Stimulated activated CD4-positive, alpha-beta T cell treated with anti-CD3 and anti-CD28 coated beads, Interleukin-4, amount 100 ng/mL, for 48 hours (primary cell): Measurements from ENCODE around the gene CDC42EP1.
"Not testable (repeated sequence)": the region's sequence is repeated elsewhere in the genome, so short reads cannot be mapped to it uniquely, and the experiment has no call there.

Source experiments
- DNase-seq, 2 donors: peaks; one replicate each; pipeline ENCODE4 v3.0.0-alpha.2; 2020; ENCODE audit warnings: low read depth in 2 of 2

CDC42EP1 gene, protein sequence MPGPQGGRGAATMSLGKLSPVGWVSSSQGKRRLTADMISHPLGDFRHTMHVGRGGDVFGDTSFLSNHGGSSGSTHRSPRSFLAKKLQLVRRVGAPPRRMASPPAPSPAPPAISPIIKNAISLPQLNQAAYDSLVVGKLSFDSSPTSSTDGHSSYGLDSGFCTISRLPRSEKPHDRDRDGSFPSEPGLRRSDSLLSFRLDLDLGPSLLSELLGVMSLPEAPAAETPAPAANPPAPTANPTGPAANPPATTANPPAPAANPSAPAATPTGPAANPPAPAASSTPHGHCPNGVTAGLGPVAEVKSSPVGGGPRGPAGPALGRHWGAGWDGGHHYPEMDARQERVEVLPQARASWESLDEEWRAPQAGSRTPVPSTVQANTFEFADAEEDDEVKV

DNA sequence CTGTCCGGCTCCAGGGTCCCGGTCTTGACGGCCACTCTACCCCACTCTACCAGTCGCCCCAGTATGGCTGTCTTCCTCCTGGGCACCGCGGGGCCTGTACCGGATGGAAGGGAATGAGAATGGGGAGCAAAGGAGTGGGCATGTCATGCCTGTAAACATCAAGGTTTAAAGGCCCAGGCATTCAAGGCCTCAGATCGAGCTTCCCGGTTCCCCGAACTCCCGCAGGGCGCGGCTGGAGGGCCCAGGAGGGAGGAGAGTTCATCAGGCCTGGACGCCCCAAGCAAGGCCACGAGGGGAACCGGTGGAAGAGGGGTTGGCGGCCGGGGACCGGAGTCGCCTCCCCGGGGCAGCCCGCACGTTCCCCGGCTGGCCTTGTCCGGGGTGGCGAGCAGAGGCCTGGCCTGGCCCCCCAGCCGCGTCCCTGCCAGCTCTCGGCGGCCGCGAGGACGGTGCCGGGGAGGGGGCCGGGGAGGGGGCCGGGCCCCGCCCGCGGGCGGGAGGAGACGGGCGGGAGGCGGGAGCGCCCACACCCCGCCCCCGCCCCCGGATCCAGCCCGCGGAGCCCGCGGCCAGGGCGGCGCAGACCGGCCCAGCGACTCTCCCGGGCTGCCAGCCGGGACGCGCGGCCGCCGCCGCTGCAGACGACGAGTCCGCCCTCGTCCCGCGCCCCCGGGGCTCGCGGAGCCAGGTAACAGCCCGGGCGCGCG is at the start of gene CDC42EP1:
Gene CDC42EP1, plus strand, starts transcription at position 580 of the 707 bp plus-strand sequence. CDS start 5,870 bp downstream, outside the sequence.
- no peak for DNase-seq

DNA sequence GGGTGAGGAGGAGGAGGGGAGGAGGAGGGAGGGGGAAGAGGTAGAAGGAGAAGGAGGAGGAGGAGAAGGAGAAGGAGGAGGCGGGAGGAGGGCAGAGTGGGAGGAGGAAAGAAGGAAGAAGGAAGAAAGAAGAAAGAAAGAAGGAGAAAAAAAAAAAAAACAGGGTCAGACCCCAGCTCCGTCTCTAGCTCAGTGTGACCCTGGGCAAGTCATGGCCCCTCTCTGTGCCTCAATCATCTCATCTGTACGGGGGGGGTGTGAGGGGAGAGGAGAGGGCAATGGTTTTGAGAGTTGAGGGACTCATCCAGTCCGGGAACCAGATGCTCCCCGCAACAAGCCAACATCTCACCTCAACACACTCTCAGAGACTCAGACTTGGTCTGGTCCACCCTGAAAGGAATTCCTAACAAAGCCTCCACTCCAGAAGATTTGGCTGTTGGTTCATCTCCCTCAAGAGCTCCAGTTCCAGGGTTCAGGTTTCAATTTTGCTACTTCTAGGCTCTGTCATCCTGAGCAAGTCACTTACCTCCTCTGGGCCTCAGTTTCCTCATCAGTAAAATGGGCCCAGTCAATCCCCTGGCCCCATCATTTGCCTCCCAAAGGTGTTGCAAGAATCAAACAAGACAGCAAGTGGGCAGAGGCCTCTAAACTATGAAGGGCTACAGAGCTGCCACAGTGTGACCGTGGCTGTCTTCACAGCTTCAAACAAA is 48.7 kb upstream of the CDC42EP1 start:
- DNase-seq, result no peak

DNA sequence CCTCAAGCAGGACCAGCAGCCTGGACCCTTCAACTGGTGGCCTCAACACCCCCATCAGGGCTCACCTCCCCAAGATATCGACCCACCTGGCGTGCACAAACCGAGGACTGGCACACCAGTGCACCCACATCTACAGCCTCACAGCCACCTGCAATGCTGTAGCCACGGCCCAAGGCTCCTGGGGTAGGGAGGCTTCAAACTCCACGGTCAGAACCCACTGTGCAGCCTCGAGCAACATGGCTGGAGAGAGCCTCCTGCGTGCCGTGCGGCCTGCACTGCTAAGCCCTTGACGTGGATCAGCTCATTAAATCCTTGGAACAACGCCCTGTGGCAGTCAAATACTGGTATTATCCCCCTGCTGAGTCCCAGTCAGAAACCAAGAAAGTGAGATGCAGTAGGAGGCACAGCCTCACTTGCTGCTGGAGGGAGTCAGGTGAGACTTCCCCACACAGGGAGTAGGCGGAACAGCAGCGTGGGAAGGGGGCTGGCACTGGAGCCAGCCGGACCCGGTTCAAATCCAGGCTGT is 45.7 kb upstream of the CDC42EP1 start:
- no peak for DNase-seq

DNA sequence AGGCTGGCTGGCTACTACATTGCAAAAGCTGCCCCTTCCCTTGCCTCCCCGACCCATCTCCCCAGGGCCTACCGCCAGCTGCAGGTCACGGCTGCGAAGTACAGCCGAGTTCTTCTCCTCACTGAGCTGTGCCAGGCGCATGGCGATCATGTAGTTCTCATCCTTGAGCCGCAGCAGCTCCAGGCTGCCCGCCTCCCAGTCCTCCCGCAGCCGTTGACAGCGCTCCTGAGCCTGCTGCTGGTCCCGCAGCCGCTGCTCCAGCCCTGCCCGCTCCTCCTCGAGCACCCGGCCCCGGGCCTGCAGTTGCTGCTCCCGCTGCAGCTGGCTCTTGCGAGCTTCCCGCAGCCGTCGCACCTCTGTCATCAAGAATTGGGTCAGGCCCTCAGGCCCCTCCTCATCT is 44.4 kb upstream of the CDC42EP1 start:
- DNase-seq, result no peak

DNA sequence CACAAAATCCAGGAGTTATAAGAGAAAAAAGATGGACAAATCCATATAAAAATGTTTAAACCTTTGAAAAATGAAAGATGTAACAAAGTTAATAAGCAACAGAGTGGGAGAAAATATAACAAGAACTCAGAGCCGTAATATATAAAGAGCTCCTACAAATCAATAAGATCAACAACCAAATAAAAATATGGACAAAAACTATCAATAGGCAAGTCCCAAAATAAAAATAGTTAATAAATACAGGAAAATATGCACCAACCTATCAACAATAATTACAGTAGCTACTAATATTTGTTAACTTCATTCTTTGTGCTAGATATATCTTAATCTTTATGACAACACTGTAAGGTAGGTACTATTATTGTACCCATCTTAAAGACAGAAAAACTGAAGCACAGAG is 43.8 kb upstream of the CDC42EP1 start:
- DNase-seq, result no peak

DNA sequence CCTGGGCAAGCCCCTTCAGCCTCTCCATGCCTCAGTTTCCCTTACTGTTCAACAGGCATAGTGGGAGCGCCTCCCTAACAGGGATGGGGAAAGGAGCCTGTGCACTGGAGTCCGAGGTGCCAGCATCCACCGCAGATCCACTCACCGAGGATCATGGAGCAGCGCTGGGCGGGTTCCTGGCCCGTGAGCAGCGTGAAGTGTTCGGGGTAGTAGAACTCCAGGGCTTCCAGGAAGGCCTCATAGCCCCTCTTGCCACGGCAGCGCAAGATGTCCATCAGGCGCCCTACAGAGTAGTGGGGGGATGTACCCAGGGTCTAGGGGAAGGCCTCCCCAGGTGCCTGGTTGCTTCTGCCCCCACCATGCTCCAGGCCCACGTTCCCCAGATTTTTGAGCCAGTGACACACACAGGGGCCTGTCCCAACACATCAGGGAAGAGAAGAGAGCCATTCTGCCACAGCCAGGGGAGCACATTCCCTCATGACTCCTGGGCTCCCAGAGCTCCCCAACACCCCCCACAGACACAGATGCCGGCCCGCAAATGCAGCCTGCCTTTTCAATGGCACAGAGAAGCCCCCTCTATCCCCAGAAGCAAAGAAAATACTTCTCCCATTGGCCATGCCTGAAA is 42.3 kb upstream of the CDC42EP1 start:
- DNase-seq, result no peak

DNA sequence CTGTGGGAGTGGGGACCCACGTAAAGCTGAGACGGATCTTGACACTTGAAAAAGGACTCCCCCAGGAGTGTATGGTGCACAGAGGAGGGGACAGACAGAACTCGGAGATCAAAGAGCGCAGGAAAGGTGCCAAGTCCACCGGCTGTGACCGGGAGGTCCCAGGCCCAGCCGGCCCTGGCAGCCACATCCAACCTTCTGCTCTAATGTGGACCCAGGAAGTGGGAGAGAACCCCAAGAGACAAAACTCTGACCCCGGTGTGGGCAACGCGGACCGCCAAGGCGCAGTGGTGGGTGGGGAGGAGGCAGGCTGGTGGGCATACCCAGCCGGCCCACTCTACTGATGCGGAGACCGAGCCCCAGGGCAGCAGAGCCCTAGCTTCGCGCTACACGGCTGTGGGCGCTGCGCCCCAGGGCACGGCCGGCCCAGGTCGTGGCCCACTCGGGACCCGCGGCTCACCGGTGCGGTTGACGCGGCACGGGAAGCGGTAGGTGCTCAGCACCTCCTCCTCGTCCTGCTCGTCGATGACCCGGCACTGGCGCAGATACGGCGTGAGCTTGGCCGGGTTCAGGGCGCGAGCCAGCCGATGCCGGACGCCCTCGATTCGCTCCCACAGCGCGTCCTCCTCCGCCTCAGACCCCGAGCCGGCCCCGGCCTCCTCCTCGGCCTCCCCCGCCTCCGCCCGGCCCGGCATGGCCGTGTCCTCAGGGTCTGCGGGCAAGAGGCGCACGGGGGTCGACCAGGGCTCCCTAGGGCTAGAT is 41.6 kb upstream of the CDC42EP1 start:
- DNase-seq, result no peak

DNA sequence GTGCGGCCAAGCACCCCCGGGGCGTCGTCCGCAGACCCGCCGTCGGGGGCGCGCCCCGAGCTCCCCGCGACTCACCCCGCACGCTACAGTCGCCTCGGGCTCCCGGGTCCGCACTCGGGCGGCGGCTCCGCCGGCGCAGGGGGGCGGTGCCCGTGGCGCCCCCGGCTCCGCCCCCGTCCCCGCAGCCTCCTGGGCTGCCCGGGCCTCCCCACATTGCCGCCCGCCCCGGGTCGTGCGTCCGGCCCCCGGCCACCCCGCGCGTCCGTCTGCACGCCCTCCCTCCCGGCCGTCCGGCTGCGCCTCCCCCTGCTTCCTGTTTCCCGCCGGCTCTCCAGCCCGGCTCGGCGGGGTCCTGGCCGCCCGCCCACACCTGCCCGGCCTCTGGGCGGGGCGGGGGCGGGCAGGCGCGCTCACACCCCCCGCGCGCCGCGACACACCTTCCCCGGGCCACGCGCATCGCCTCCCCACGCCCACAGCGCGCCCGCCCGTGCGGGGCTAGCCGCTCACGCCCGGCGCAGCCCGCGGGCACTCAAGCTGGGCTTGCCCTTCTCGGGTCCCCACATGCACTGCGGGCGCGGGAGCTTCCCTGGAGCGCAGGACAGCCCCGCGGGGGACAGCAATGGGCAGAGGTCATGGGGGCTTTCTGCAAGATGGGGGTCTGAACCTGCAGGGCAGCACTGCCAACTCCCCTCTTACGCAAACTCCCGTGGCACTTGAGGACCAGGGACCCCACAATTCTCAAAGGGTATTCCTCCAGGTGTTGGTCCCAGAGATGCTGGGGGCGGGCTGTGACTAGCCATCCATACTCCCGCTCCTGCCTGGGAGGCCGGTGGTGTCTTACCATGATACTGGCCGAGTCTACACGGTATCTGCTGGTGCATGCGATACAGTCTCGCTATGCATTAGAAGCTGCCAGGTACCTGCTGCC is 40.7 kb upstream of the CDC42EP1 start, which contains the start of gene CARD10:
Gene CARD10, minus strand, starts transcription at position 148 of the 928 bp plus-strand sequence. CDS start 215 bp downstream, outside the sequence.
- no peak for DNase-seq

DNA sequence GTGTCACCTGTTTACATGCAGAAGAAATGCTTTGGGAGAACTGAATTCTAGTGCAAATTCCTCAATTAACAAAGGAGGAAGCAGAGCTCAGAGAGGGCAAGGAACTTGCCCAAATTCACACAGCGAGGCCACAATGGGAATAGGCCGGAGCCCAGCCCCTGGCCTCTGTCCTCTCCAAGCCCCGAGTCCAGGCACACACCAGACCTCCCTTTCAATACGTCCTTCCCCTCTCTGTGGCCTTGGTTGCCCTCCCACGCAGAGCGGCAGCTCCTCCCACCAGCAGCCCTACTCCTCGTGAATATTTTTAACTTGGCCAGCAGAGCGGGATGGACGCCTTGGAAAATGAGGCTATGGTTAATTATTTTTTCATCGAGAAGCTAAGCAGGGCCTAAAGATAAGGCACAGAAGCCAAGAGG is 39.5 kb upstream of the CDC42EP1 start:
- no peak for DNase-seq

DNA sequence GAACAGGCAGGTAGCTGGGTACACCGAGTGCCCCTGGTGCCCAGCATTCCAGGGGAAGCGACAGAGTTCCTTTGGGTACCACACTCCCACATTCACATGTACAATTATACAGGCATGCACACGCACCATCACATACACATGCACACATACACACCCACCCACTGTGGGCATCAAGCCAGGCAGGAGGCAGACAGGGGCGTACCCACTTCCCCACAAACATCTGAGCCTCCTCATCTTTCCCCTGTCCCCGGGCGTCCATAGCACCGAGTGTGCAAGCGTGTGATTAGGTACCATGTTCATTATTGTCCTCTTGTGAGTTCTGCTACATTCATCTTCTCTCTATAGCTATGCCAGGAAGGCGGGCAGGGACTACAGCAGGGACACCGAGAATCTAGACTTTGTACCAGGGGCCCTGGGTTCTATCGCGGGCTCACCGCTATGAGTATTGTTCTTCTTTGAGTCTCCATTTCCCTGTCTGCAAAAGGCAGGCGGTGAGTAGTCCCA is 39.0 kb upstream of the CDC42EP1 start:
- no peak for DNase-seq

DNA sequence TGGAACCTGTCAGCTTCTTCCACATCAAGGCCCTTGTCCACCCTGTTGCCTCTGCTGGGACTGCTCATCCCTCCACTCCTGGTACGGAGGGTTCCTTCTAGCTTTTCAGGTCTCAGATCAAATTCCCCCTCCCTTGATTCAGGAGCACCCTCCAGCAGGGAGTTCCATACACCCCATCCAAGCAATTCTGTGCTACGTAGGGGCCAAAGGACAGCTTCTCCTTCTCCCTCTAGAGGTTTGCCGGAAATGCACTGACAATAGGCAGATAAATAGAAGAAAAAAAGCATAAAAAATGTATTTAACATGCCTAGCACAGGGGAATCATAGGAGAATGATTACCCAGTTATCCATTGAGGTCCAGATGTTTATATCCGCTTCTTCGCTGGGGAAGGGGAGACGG is 37.8 kb upstream of the CDC42EP1 start:
- no peak for DNase-seq

DNA sequence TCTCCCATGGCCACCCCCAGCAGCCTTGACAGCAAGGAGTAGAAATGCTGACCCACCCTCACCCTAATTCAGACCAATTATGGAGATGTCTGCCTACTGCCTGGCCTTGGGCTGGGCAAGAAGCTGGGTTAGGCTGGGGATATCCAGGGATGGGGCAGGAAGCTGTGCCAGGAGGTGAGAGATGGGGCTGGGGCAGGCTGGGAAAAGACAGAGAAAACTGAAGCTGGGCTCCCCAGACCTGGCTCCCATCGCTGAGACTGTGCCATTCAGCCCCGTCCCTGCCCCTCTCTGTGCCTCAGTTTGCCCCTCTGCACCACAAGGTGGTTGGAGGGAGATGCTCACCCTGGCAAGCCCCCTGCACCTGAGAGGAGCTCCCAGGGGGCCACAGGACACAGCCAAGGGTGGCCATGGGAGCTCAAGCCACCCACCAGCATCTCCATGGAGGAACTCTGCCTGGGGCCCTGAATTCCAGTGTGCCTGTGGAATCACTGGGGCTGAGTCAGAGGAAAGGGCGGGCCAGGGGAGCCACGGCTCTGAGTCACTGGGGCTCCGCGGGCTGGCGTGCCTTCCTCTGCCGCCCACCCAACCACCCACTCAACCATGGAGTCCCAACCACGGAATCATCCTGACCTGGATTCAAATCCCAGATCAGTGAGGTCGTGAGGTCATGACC is 35.1 kb upstream of the CDC42EP1 start:
- DNase-seq, result no peak

DNA sequence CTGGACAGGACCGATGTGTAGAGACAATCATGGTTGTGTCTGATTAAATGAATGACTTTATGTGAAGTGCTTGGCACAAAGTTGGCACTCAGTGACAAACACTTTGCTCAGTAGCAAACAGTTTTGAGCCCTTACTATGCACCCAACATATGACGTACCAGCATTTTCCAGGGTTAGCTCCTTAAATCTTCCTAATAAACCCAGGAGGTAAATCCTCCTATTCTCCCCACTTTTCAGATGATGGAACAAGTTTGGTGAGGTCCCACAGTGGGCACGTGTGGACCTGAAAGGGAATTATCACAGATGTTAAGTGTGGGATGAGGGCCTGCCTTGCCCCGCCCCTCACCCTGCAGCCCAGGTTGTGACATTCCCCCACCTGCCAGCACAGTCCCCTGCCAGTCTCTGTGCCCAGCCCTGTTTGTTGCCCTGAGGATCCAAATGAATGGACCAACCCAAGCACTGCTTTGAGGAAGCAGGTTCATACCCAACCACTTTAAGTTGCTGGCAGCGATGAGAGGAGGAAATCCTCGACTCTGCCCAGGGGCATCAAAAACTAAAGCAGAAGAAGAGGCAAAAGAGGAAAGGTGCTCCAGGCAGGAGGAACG is 34.4 kb upstream of the CDC42EP1 start:
- DNase-seq, result no peak

DNA sequence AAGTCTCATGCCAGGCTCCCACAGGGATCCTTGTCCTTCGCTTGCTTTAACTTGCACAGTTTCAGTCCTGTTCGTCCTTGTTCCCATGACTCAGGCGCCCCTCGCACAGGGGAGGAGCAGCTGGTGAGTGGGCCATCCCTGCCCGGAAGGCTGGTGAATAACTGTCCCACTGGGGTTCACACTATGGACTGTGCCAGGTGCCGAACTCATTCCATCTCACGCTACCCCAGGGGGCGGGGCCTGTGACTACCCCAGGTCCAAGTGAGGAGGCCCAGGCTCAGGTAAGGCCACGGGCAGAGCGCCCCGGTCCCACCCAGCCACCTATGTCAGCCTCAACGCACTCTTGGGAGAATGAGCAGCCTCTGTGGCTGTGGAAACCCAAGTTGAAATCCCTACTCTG is 33.9 kb upstream of the CDC42EP1 start:
- no peak for DNase-seq

DNA sequence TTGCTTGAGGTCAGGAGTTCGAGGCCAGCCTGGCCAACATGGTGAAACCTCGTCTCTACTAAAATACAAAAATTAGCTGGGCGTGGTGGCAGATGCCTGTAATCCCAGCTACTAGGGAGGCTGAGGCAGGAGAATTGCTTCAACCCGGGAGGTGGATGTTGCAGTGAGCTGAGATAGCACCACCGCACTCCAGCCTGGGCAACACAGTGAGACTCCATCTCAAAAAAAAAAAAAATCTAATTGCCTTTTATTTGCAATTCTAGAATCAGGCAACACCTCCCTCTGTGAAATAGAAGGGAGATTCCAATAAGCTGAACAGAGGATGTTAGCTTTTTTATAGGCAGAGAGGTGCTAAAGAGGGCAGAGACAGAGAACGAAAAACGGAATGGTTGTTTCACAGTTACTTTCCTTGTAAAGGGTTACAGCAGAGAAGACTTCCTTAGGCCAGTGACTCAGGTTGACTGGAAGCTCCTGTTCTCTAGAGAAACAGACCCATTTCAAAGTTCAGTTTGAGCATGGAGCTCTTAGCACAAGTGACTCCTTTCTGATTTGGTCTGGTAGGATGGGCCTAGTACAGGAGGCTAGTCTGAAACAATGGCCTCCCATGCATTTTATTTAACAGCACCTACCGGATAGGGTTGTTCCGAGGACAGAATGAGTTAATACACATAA is 33.1 kb upstream of the CDC42EP1 start:
- not testable (repeated sequence) for DNase-seq

DNA sequence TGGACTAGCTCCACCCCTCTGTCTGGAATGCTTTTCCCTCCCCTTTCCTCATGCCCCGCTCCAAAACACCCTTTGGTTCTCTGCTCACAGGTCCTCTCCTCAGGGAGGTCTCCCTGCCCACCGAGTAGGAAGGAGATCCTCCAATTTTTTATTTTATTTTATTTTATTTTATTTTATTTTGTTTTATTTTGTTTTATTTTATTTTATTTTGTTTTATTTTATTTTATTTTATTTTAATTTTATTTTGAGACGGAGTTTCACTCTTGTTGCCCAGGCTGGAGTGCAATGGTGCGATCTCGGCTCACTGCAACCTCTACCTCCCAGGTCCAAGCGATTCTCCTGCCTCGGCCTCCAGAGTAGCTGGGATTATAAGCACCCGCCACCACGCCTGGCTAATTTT is 32.3 kb upstream of the CDC42EP1 start:
- not testable (repeated sequence) for DNase-seq

DNA sequence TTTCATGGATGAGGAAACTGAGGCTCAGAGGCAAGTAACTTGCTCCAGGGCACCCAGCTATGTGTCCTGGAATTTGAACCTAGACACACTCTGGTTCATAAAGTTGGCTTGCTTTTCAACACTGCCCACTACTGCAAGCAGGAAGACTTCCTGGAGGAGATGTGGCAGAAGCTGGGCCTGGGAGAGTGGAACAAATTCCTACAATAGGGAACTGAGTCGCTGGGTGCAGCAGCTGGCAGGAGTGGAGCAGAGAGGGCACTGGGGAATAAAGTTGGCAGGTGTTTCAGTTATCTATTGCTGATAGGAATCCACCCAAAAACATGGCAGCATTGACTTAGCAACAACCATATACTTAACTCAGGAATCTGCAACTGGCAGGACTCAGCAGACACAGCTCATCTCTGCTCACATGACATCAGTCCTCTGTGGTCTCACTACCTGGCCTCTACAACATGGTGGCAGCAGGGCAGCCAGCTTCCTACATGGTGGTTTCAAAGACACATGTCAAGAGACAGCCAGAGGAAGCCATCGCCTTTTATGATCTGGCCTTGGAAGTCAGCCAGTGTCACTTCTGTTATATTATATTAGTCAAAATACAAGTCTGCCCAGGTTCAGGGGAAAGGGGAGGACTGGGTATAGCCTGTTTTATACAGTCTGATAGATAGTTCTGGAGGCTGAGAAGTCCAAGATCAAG is 30.5 kb upstream of the CDC42EP1 start:
- no peak for DNase-seq
